K562 (cell line): Measurements from ENCODE around the gene STMN3. TPM values are rescaled to one million over a fixed set of nuclear protein-coding genes. Genes with fewer than 3 reads are reported as not detected.

ENCODE experiments used
- ARID2 ChIP-seq: fragments of 450-650 bp; IDR thresholded peaks from 2 replicates; pipeline ENCODE4 v1.6.1; 2017; ENCODE audit warnings: antibody characterized with exemption, mild to moderate bottlenecking
- ASH1L ChIP-seq: fragments of 450-650 bp; IDR thresholded peaks from 2 replicates; pipeline ENCODE4 v1.6.1; 2018; ENCODE audit warnings: borderline replicate concordance, mild to moderate bottlenecking, low read depth; ENCODE audit not compliant: partially characterized antibody
- BACH1 ChIP-seq: fragments of 200-800 bp; sonication (Bioruptor generic); IDR thresholded peaks from 2 replicates; pipeline ENCODE4 v1.6.1; 2016; ENCODE audit warnings: missing genetic modification characterization, missing compliant biosample characterization
- BCOR ChIP-seq: fragments of 450-650 bp; IDR thresholded peaks from 2 replicates; pipeline ENCODE4 v1.6.1; 2016
- BHLHE40 ChIP-seq: IDR thresholded peaks from 2 replicates; pipeline ENCODE4 v1.6.1; 2011; ENCODE audit warnings: low read length, improper control_type of control experiment
- CBFA2T2 ChIP-seq: fragments of 450-650 bp; conservative IDR thresholded peaks from 2 replicates; pipeline ENCODE4 v1.6.1; 2017; ENCODE audit warnings: mild to moderate bottlenecking
- CBFB ChIP-seq: sonication (generic); formaldehyde crosslinking; IDR thresholded peaks from 2 replicates; pipeline ENCODE4 v1.4.0; 2020; ENCODE audit warnings: mild to moderate bottlenecking, missing genetic modification reagents
- DACH1 ChIP-seq: fragments of 450-650 bp; IDR thresholded peaks from 2 replicates; pipeline ENCODE4 v1.6.1; 2018; ENCODE audit not compliant: partially characterized antibody
- ELF4 ChIP-seq: fragments of 450-650 bp; formaldehyde crosslinking; IDR thresholded peaks from 2 replicates; pipeline ENCODE4 v1.4.0; 2022; ENCODE audit warnings: missing genetic modification characterization
- ERF ChIP-seq: fragments of 450-650 bp; formaldehyde crosslinking; IDR thresholded peaks from 2 replicates; pipeline ENCODE4 v1.4.0; 2020; ENCODE audit warnings: mild to moderate bottlenecking, mixed read lengths
- EWSR1 ChIP-seq: fragments of 450-650 bp; IDR thresholded peaks from 2 replicates; pipeline ENCODE4 v1.6.1; 2018; ENCODE audit warnings: borderline replicate concordance, mild to moderate bottlenecking, low read depth, moderate library complexity; ENCODE audit not compliant: partially characterized antibody
- HDGF ChIP-seq: fragments of 450-650 bp; IDR thresholded peaks from 2 replicates; pipeline ENCODE4 v1.6.1; 2016
- HSF4 ChIP-seq: fragments of 250-450 bp; sonication (Bioruptor Pico); IDR thresholded peaks from 2 replicates; pipeline ENCODE4 v2.1.2; 2022; ENCODE audit warnings: mild to moderate bottlenecking, moderate library complexity, borderline replicate concordance
- KDM5B ChIP-seq: fragments of 200-600 bp; sonication (generic); IDR thresholded peaks from 2 replicates; pipeline ENCODE4 v1.6.1; 2012; ENCODE audit warnings: low read depth, mild to moderate bottlenecking, moderate library complexity, low read length, control low read depth, inconsistent platforms; ENCODE audit not compliant: insufficient replicate concordance
- KLF16 ChIP-seq: IDR thresholded peaks from 2 replicates; pipeline ENCODE4 v1.6.1; 2016; ENCODE audit warnings: antibody characterized with exemption
- NFRKB ChIP-seq: fragments of 450-650 bp; IDR thresholded peaks from 2 replicates; pipeline ENCODE4 v1.6.1; 2016; ENCODE audit warnings: low read depth
- PHF21A ChIP-seq: fragments of 450-650 bp; IDR thresholded peaks from 2 replicates; pipeline ENCODE4 v1.6.1; 2017; ENCODE audit warnings: low read depth, borderline replicate concordance
- RFX1 ChIP-seq: fragments of 450-650 bp; IDR thresholded peaks from 2 replicates; pipeline ENCODE4 v1.6.1; 2016; ENCODE audit warnings: mild to moderate bottlenecking, moderate library complexity
- SIN3A ChIP-seq, 2 experiments: fragments of 150-350 bp in 1 of 2; IDR thresholded peaks; 2 replicates each; pipeline ENCODE4 v1.6.1; 2011 to 2016; ENCODE audit warnings: borderline replicate concordance in 2 of 2, low read depth in 2 of 2, low read length in 2 of 2, mild to moderate bottlenecking in 2 of 2, moderate library complexity in 2 of 2; ENCODE audit not compliant: control insufficient read depth in 1 of 2
- SRSF1 ChIP-seq: fragments of 200-400 bp; formaldehyde crosslinking; IDR thresholded peaks from 2 replicates; pipeline ENCODE4 v1.6.1; 2017; ENCODE audit warnings: mild to moderate bottlenecking, low read depth, low read length, moderate library complexity
- ZNF212 ChIP-seq: fragments of 450-650 bp; formaldehyde crosslinking; IDR thresholded peaks from 2 replicates; pipeline ENCODE4 v1.4.0; 2020; ENCODE audit warnings: mild to moderate bottlenecking
- ZNF584 ChIP-seq: fragments of 200-800 bp; sonication (Bioruptor generic); IDR thresholded peaks from 2 replicates; pipeline ENCODE4 v1.6.1; 2016; ENCODE audit warnings: low read depth, mild to moderate bottlenecking, missing genetic modification characterization, missing compliant biosample characterization
- polyA plus RNA-seq, 8 experiments: library from polyadenylated mRNA; depleted of rRNA in 4 of 8; stranded (reverse) in 5 of 8; unstranded in 3 of 8; fragments of >200 nt; fragmentation: Nextera tagmentation in 2 of 8; fragmentation: Illumina TruSeq in 1 of 8; extraction: Ambion mirVana in 2 of 8; extraction: Trizol in 1 of 8; gene quantifications; 2 replicates each; pipeline versions ENCODE4 v1.2.1 to v1.2.3, GENCODE V29; 2011 to 2014; ENCODE audit warnings: inconsistent platforms in 1 of 8, missing spikeins in 1 of 8
- total RNA-seq, 7 experiments: library from RNA; depleted of rRNA in 6 of 7; stranded (reverse); fragments of >200 nt in 6 of 7; fragmentation: Illumina TruSeq in 2 of 7; extraction: Trizol in 2 of 7; gene quantifications; 2 replicates each; pipeline versions ENCODE4 v1.2.1 to v1.2.3, GENCODE V29; 2011 to 2021; ENCODE audit warnings: low replicate concordance in 1 of 7
- TF ChIP-seq, protein P1 (sequence below): fragments of 250-450 bp; sonication (Bioruptor Pico); IDR thresholded peaks from 2 replicates; pipeline ENCODE4 v1.9.0; 2021; ENCODE audit warnings: mild to moderate bottlenecking
- TF ChIP-seq, protein P2 (sequence below): fragments of 250-450 bp; sonication (Bioruptor Pico); IDR thresholded peaks from 2 replicates; pipeline ENCODE4 v1.4.0; 2020

STMN3 gene
- total and polyA plus RNA-seq, 9 of the 15 experiments (the other 6 are each of a cell fraction or from before 2014, with no cell fraction given), result 0.70 to 65.6 (median 29.4) TPM

DNA sequence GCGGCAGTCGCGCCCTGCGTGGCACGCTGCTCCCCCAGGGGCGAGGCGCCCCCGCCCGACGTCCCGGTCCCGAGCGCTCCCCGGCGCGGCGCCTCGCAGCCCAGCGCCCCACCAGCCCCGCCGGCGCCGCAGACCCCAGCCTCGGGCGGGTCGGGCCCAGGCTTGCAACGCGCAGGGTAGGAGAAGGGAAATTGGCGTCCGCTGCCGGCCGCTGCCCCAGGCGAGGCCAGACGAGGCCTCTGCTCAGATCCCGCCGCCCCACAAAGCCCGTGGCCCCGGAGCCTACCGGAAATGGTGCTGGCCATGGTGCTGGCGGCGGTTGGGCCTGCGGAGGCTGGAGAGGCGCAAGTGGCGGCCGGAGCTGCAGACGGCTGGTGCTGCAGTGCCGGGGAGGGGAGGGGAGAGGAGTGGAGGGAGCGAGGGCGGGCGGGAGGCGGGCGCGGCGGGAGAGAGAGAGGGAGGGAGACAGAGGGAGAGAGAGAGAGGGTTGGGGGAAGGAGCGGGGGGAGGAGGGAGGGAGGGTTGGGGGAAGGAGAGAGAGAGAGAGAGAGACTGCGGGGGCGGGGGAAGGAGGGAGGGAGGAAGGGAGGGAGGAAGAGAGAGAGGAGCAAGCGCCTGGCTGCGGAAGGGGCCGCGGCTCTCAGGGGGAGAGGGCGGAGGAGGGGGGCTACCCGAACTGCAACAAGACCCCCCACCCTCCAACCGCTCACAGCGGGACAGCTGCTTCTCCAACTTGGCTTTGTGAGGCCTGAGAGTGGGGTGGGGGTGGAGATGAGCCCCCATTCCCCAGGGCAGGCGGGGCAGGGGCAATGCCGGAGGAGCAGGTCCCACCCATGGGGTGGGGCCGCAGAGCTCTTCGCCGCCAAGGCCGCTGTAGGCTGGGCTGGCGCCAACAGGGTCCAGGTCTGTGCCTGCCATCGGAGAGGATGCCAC lies at the start of gene STMN3 (continued):
- TF ChIP-seq SRSF1 (no peak), NFRKB (no peak), ELF4 (CRISPR knock-in tag) (no peak), RFX1 (no peak), DACH1 (no peak), EWSR1 (no peak), SIN3A (IDR thresholded peaks at IDR 0.05; ENCODE audit: borderline replicate concordance in 2 of 2, control insufficient read depth in 1 of 2, low read depth in 2 of 2, low read length in 2 of 2) (peak; percentile 92 to 99; a peak in 3 of 4 replicates), KLF16 (no peak), HSF4 (CRISPR knock-in tag) (no peak), ERF (CRISPR knock-in tag) (0 out of 2 replicates have a peak, but pooled peaks have one; percentile 77), BCOR (no peak; the same call in 1 of the 2 replicates), HDGF (no peak), CBFA2T2 (no peak), ARID2 (no peak), BHLHE40 (0 out of 2 replicates have a peak, but pooled peaks have one; percentile 30), PHF21A (no peak; the same call in 1 of the 2 replicates), ASH1L (no peak), ZNF212 (CRISPR knock-in tag) (no peak), KDM5B (peak; percentile 37), ZNF584 (CRISPR knock-in tag) (0 out of 2 replicates have a peak, but pooled peaks have one; percentile 2), BACH1 (tag) (no peak), CBFB (CRISPR knock-in tag) (no peak; the same call in 1 of the 2 replicates)
- TF ChIP-seq, protein P1, sequence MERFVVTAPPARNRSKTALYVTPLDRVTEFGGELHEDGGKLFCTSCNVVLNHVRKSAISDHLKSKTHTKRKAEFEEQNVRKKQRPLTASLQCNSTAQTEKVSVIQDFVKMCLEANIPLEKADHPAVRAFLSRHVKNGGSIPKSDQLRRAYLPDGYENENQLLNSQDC (CRISPR knock-in tag), result no peak
- TF ChIP-seq, protein P2, sequence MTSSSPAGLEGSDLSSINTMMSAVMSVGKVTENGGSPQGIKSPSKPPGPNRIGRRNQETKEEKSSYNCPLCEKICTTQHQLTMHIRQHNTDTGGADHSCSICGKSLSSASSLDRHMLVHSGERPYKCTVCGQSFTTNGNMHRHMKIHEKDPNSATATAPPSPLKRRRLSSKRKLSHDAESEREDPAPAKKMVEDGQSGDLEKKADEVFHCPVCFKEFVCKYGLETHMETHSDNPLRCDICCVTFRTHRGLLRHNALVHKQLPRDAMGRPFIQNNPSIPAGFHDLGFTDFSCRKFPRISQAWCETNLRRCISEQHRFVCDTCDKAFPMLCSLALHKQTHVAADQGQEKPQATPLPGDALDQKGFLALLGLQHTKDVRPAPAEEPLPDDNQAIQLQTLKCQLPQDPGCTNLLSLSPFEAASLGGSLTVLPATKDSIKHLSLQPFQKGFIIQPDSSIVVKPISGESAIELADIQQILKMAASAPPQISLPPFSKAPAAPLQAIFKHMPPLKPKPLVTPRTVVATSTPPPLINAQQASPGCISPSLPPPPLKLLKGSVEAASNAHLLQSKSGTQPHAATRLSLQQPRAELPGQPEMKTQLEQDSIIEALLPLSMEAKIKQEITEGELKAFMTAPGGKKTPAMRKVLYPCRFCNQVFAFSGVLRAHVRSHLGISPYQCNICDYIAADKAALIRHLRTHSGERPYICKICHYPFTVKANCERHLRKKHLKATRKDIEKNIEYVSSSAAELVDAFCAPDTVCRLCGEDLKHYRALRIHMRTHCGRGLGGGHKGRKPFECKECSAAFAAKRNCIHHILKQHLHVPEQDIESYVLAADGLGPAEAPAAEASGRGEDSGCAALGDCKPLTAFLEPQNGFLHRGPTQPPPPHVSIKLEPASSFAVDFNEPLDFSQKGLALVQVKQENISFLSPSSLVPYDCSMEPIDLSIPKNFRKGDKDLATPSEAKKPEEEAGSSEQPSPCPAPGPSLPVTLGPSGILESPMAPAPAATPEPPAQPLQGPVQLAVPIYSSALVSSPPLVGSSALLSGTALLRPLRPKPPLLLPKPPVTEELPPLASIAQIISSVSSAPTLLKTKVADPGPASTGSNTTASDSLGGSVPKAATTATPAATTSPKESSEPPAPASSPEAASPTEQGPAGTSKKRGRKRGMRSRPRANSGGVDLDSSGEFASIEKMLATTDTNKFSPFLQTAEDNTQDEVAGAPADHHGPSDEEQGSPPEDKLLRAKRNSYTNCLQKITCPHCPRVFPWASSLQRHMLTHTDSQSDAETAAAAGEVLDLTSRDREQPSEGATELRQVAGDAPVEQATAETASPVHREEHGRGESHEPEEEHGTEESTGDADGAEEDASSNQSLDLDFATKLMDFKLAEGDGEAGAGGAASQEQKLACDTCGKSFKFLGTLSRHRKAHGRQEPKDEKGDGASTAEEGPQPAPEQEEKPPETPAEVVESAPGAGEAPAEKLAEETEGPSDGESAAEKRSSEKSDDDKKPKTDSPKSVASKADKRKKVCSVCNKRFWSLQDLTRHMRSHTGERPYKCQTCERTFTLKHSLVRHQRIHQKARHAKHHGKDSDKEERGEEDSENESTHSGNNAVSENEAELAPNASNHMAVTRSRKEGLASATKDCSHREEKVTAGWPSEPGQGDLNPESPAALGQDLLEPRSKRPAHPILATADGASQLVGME (CRISPR knock-in tag), result no peak
